Activated CD8-positive, alpha-beta T cell treated with anti-CD3 and anti-CD28 coated beads for 36 hours (primary cell): ENCODE data around the gene NOL7. TPM values are rescaled to one million over a fixed set of nuclear protein-coding genes. Genes with fewer than 3 reads are reported as not detected.

Source experiments
- ATAC-seq: fragments of 200-7000 bp; cut with Tn5 transposase; one replicate; pipeline ENCODE4 v1.10.0; 2021; ENCODE audit warnings: mild to moderate bottlenecking, moderate library complexity
- CTCF ChIA-PET: fragments of 350-600 bp; sonication (Branson Sonifier 250); formaldehyde crosslinking; loops from one replicate; lab custom pipeline; 2021; ENCODE audit warnings: antibody characterized with exemption; lab: Charles Lee
- POLR2A ChIA-PET: fragments of 350-600 bp; sonication (Branson Sonifier 250); formaldehyde crosslinking; loops from one replicate; lab custom pipeline; 2021; ENCODE audit warnings: antibody characterized with exemption; lab: Charles Lee
- DNase-seq: peaks from one replicate; pipeline ENCODE4 v3.0.0-alpha.2; 2020
- H3K27ac Mint-ChIP-seq: one replicate; pipeline ENCODE4 v1.8.0; 2021; ENCODE audit warnings: mild to moderate bottlenecking, mixed read lengths
- H3K27me3 Mint-ChIP-seq: one replicate; pipeline ENCODE4 v1.8.0; 2021; ENCODE audit warnings: mixed read lengths
- H3K36me3 Mint-ChIP-seq: one replicate; pipeline ENCODE4 v1.8.0; 2021; ENCODE audit warnings: low read depth, mixed read lengths
- H3K4me1 Mint-ChIP-seq: one replicate; pipeline ENCODE4 v1.8.0; 2021; ENCODE audit warnings: low read depth, mixed read lengths
- H3K4me3 Mint-ChIP-seq: one replicate; pipeline ENCODE4 v1.8.0; 2021; ENCODE audit warnings: mild to moderate bottlenecking, moderate library complexity, mixed read lengths
- H3K9me3 Mint-ChIP-seq: one replicate; pipeline ENCODE4 v1.8.0; 2021; ENCODE audit warnings: mixed read lengths
- intact Hi-C: fragments of 100-400 bp; cut with micrococcal nuclease; formaldehyde crosslinking; loops from one replicate; pipeline ENCODE4 v1.10.0; 2022
- total RNA-seq, 2 experiments: library from RNA; stranded (reverse); gene quantifications; one replicate each; pipeline ENCODE4 v1.2.3, GENCODE V29; 2021
- TF ChIP-seq, protein P1 (sequence below): fragments of 200-600 bp; IDR thresholded peaks from one replicate; pipeline ENCODE4 v1.8.0; 2022; ENCODE audit warnings: antibody characterized with exemption, mild to moderate bottlenecking

The NOL7 gene
- total RNA-seq, 2 experiments from 2014 or later: 95.2 to 95.8 TPM

DNA sequence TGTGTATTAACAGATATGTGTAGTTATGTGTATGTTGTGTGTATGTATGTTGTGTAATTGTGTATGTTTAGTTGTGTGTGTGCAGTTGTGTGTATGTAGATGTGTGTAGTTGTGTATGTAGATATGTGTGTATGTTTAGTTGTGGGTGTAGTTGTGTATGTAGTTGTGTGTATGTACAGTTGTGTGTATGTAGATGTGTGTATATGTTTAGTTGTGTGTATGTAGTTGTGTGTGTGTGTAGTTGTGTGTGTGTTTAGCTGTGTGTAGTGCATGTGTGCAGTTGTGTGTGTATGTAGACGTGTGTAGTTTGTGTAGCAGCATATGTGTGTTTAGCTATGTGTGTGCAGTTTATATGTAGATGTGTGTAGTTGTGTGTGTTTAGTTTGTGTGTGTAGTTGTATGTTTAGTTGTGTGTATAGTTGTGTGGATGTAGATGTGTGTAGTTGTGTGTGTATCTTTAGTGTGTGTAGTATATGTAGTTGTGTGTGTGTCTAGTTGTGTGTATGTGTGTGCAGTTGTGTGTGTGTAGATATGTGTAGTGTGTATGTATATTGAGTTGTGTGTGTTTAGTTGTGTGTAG is 24.5 kb upstream of the NOL7 start:
- Mint-ChIP-seq H3K36me3 (peaks cover 11% of the 10 kb centered on the region), H3K9me3 (no peaks in the 10 kb centered on the region), H3K4me3 (no peak overlapping the region), H3K27me3 (no peaks in the 10 kb centered on the region), H3K27ac (no peak overlapping the region), H3K4me1 (no peaks in the 10 kb centered on the region)
- intact Hi-C loops: no loop called here
- ChIA-PET CTCF (interaction anchor here (1.0 kb wide), 1 partner anchor 120 kb away, joined by 3 read pairs; no protein-coding TSS in a partner anchor), POLR2A (interaction anchor here (1.3 to 2.0 kb wide), 2 partner anchors 13 to 25 kb away, joined by 3 to 4 read pairs; partner anchors contain the start of gene NOL7)
- DNase-seq (no peak), ATAC-seq (no peak)
- TF ChIP-seq, protein P1, sequence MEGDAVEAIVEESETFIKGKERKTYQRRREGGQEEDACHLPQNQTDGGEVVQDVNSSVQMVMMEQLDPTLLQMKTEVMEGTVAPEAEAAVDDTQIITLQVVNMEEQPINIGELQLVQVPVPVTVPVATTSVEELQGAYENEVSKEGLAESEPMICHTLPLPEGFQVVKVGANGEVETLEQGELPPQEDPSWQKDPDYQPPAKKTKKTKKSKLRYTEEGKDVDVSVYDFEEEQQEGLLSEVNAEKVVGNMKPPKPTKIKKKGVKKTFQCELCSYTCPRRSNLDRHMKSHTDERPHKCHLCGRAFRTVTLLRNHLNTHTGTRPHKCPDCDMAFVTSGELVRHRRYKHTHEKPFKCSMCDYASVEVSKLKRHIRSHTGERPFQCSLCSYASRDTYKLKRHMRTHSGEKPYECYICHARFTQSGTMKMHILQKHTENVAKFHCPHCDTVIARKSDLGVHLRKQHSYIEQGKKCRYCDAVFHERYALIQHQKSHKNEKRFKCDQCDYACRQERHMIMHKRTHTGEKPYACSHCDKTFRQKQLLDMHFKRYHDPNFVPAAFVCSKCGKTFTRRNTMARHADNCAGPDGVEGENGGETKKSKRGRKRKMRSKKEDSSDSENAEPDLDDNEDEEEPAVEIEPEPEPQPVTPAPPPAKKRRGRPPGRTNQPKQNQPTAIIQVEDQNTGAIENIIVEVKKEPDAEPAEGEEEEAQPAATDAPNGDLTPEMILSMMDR: no peak

DNA sequence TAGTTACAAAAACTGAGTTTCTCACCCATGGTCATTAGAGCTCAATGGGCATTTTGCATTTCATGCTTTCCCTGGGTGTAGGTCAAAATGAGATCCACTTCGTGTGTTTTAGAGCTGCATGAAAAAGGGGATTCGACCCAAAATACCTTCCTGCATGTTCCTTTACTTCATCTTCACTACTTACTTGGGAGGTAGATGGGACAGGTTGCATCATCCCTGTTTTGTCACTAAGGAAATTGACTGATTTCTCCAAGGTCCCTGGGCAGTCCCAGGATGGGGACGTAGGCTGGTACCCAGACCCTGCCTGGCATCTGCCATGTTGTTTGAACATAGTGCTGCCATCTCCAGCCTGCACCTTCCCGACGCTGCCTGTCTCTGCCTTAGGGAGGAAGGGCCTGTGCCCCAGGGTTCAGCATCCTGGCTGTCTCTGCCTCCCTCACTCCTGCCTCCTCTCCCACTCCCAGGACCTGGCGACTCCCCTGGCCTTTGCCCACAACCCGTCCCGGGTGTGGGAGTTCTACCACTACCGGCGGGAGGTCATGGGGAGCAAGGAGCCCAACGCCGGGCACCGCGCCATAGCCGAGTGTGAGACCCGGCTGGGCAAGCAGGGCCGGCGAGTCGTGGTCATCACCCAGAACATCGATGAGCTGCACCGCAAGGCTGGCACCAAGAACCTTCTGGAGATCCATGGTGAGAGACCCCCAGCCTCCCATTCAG is 23.8 kb upstream of the NOL7 start:
- Mint-ChIP-seq H3K4me3 (no peak overlapping the region), H3K36me3 (peaks cover 11% of the 10 kb centered on the region), H3K27me3 (no peaks in the 10 kb centered on the region), H3K9me3 (no peaks in the 10 kb centered on the region), H3K4me1 (no peaks in the 10 kb centered on the region), H3K27ac (no peak overlapping the region)
- POLR2A ChIA-PET: interaction anchor here (1.3 to 2.0 kb wide), 3 partner anchors 13 to 24 kb away, joined by 3 to 4 read pairs (median 4); partner anchors contain the start of gene NOL7
- CTCF ChIA-PET: interaction anchor here (1.5 kb wide), 1 partner anchor 16 kb away, joined by 5 read pairs; no protein-coding TSS in a partner anchor
- ATAC-seq (no peak), DNase-seq (no peak)
- TF ChIP-seq, protein P1: no peak
- intact Hi-C loops: no loop called here

DNA sequence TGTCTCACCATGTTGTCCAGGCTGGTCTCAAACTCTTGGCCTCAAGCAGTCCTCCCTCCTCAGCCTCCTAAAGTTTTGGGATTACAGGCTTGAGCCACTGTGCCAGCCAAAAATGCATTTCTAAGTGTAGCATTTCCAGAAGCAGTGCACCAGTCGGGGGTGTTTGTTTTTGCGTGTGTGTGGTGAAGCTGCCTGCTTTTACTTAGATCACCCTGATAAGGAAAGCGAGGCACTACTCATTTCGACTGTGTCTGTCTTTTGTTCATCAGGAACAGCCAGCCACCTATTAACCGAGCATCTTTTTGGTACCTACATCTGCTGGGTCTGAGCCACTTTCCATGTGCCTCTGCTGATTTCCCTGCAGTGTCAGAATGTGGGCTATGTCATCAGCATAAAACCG is 22.0 kb upstream of the NOL7 start:
- POLR2A ChIA-PET: interaction anchor here (1.3 kb wide), 2 partner anchors 17 to 21 kb away, joined by 3 to 4 read pairs; no protein-coding TSS in a partner anchor
- peaks cover 4% of the 10 kb centered on the region for H3K4me1 Mint-ChIP-seq
- no peak for ATAC-seq
- no peaks in the 10 kb centered on the region for H3K27me3 Mint-ChIP-seq
- CTCF ChIA-PET: interaction anchor here (1.1 to 1.5 kb wide), 2 partner anchors 18 kb away, joined by 5 to 6 read pairs; partner anchors contain the start of gene SIRT5
- H3K9me3 Mint-ChIP-seq: no peaks in the 10 kb centered on the region
- peaks cover 14% of the 10 kb centered on the region for H3K36me3 Mint-ChIP-seq
- TF ChIP-seq, protein P1: no peak
- intact Hi-C loops: no loop called here
- no peak overlapping the region for H3K4me3 Mint-ChIP-seq
- no peak for DNase-seq
- no peak overlapping the region for H3K27ac Mint-ChIP-seq

DNA sequence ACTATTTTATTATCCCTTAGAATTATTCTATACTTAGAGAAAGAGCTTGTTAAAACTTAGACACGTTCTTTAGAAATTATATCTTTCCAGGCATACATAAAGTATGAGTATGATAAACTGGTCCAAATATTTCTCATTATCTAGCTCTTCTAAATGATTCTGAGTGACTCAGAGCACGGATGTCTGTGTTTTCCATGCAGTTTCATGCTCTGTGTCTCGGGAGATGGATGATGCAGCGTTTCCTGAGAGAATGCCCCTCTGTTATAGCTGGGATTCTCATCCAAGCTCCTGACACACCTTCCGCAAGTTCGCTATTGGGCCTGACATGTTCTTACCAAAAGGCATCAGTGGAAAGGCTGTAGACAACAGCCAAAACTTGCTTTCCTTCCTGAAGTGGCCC is 21.4 kb upstream of the NOL7 start:
- H3K9me3 Mint-ChIP-seq: no peaks in the 10 kb centered on the region
- H3K27me3 Mint-ChIP-seq: no peaks in the 10 kb centered on the region
- DNase-seq: no peak
- H3K27ac Mint-ChIP-seq: no peak overlapping the region
- H3K36me3 Mint-ChIP-seq: peaks cover 17% of the 10 kb centered on the region
- POLR2A ChIA-PET: interaction anchor here (1.3 kb wide), 1 partner anchor 21 kb away, joined by 3 read pairs; no protein-coding TSS in a partner anchor
- intact Hi-C loops: no loop called here
- TF ChIP-seq, protein P1: no peak
- no peak for ATAC-seq
- peaks cover 4% of the 10 kb centered on the region for H3K4me1 Mint-ChIP-seq
- no peak overlapping the region for H3K4me3 Mint-ChIP-seq
- CTCF ChIA-PET: interaction anchor here (1.1 kb wide), 1 partner anchor 19 kb away, joined by 6 read pairs; the partner anchor contains the start of gene SIRT5
